ENCODE measurements around the gene NTM. TPM values are rescaled to one million over a fixed set of nuclear protein-coding genes. Genes with fewer than 3 reads are reported as not detected.
A peak's percentile ranks its signal among the peaks of the same experiment; 100 is the strongest.
"Not testable (repeated sequence)": the region's sequence is repeated elsewhere in the genome, so short reads cannot be mapped to it uniquely, and the experiment has no call there.

NTM gene
- total RNA-seq, 1 donor = 52.2 TPM

GRCh38 chr11:131909426-131910177 is 539.2 kb downstream of the NTM start:
- H3K4me3 ChIP-seq (ENCODE audit: low read depth, low read length) = peak overlapping the region; percentile 88
- DNase-seq (ENCODE audit: low read depth) = peak; percentile 39
- TF ChIP-seq CTCF (IDR thresholded peaks at IDR 0.05; ENCODE audit: insufficient read depth, low read length) = no peak

- H3K4me3 ChIP-seq (ENCODE audit: low read depth, low read length) = peak overlapping the region; percentile 88
- DNase-seq (ENCODE audit: low read depth) = no peak
- TF ChIP-seq CTCF (IDR thresholded peaks at IDR 0.05; ENCODE audit: insufficient read depth, low read length) = no peak
These were observed 539.7 kb downstream of the NTM start for GRCh38 chr11:131910178-131910522.

- H3K4me3 ChIP-seq (ENCODE audit: low read depth, low read length) = peak overlapping the region; percentile 88
These were observed 540.3 kb downstream of the NTM start for GRCh38 chr11:131910523-131911387.

GRCh38 chr11:131911388-131912032 is 541.1 kb downstream of the NTM start:
- DNase-seq (ENCODE audit: low read depth) = not testable (repeated sequence)
- H3K4me3 ChIP-seq (ENCODE audit: low read depth, low read length) = peak overlapping the region; percentile 88
- peak; percentile 53 for TF ChIP-seq CTCF (IDR thresholded peaks at IDR 0.05; ENCODE audit: insufficient read depth, low read length)

More at GRCh38 chr11:131910523-131911387, 540.3 kb downstream of the NTM start:
- DNase-seq (ENCODE audit: low read depth) = peak; percentile 53
- no peak for TF ChIP-seq CTCF (IDR thresholded peaks at IDR 0.05; ENCODE audit: insufficient read depth, low read length)

- TF ChIP-seq CTCF (IDR thresholded peaks at IDR 0.05; ENCODE audit: insufficient read depth, low read length) = no peak
- no peak for DNase-seq (ENCODE audit: low read depth)
- peak overlapping the region; percentile 88 for H3K4me3 ChIP-seq (ENCODE audit: low read depth, low read length)
These were observed 541.7 kb downstream of the NTM start for GRCh38 chr11:131912134-131912533.

- TF ChIP-seq CTCF (IDR thresholded peaks at IDR 0.05; ENCODE audit: insufficient read depth, low read length) = no peak
- no peak for DNase-seq (ENCODE audit: low read depth)
- no peak overlapping the region for H3K4me3 ChIP-seq (ENCODE audit: low read depth, low read length)
These were observed 542.9 kb downstream of the NTM start for GRCh38 chr11:131913267-131913666.

Data from fibroblast of the aortic adventitia (primary cell).